ENCODE results near the gene CYSLTR2. TPM values are rescaled to one million over a fixed set of nuclear protein-coding genes. Genes with fewer than 3 reads are reported as not detected.

Gene CYSLTR2
- total and polyA plus RNA-seq, 9 of the 15 experiments (the other 6 are each of a cell fraction or from before 2014, with no cell fraction given) = not detected

DNA sequence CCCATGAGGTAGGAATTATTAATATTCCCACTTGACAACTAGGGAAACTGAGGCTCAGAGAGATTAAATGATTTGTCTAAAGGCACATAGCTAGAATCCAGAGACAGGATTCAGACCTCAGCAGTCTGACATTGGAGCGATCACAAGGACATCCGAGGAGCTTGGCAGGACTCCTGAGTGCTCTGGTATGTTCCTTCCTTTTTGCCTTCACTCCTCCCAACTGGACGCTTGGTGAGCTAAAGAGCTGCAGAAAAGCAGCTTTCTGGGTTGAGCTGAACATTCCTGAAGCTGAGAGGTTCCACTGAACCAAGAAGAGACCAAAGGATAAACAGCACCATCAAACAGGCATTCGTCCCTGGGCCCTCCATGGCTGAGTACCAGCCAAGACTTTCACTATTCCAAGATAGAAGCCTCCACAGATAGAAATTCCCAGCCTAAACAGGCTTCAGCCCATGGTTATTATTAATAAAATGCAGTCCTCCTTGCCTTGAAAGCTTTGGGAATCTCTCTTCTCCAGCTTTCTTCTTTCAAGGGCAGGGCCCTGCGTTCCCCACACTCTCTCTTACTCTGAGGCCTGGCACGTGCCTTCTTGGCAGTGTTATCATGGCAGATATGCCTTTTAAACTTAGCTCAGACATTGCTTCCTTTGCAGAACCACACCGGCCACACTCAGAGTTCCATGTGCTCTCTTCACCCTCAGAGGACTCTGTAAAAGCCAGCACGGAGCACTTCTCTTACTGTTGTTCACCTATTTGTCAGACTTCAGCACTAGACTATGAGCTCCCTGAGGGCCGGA lies 97.1 kb downstream of the CYSLTR2 start:
- Histone ChIP-seq H3K79me2 (ENCODE audit: control insufficient read depth, insufficient read depth, low read length) (no peaks in the 10 kb centered on the region), H3K4me1 (replicated peaks in 1 of 2; ENCODE audit: control insufficient read depth in 2 of 2, insufficient read depth in 2 of 2, low read length in 2 of 2) (no peaks in the 10 kb centered on the region; a peak in 1 of 5 replicates), H3K27me3 (ENCODE audit: control insufficient read depth in 2 of 2, insufficient read depth in 2 of 2, low read length in 2 of 2) (no peaks in the 10 kb centered on the region), H3K4me2 (ENCODE audit: insufficient read depth, low read length) (no peak overlapping the region), H2AFZ (ENCODE audit: low read depth, low read length) (no peak overlapping the region; the same call in 1 of the 2 replicates), H3K9ac (ENCODE audit: insufficient read depth in 1 of 2, low read depth in 2 of 2, low read length in 2 of 2) (no peak overlapping the region), H4K20me1 (replicated peaks; ENCODE audit: control insufficient read depth, insufficient read depth, low read length) (no peaks in the 10 kb centered on the region), H3K36me3 (ENCODE audit: control insufficient read depth, insufficient read depth, low read length) (no peaks in the 10 kb centered on the region), H3K9me1 (ENCODE audit: control insufficient read depth, insufficient read depth, low read length) (no peaks in the 10 kb centered on the region), H3K4me3 (no peak overlapping the region), H3K27ac (ENCODE audit: extremely low read depth, low read depth, low read length) (no peak overlapping the region), H3K9me3 (replicated peaks; ENCODE audit: control insufficient read depth, insufficient read depth, low read depth, low read length) (no peaks in the 10 kb centered on the region)
- intact Hi-C loops (cut with micrococcal nuclease) (no loop called here), in situ Hi-C loops (cut with MboI) (loop anchor here (25.0 kb wide), 1 partner anchor 413 kb away; no protein-coding TSS in a partner anchor)
- WGBS (ENCODE audit: insufficient coverage, low coverage, missing lambda C conversion rate) = 13% methylated on average over 8 of the region's 9 CpGs
- POLR2A ChIA-PET = no interaction called here
- FAIRE-seq (no peak), ATAC-seq (no peak), DNase-seq (ENCODE audit: extremely low read depth in 1 of 4, low spot score in 3 of 4) (no peak)
- BruUV-seq (replicated peaks) = no TSS peak
- CTCF ChIA-PET (ENCODE audit: low intra/inter-chr PET ratio) = interaction anchor here (0.6 to 0.8 kb wide), 2 partner anchors 16 to 18 kb away, joined by 3 to 5 read pairs; no protein-coding TSS in a partner anchor
- TF ChIP-seq, protein P1, sequence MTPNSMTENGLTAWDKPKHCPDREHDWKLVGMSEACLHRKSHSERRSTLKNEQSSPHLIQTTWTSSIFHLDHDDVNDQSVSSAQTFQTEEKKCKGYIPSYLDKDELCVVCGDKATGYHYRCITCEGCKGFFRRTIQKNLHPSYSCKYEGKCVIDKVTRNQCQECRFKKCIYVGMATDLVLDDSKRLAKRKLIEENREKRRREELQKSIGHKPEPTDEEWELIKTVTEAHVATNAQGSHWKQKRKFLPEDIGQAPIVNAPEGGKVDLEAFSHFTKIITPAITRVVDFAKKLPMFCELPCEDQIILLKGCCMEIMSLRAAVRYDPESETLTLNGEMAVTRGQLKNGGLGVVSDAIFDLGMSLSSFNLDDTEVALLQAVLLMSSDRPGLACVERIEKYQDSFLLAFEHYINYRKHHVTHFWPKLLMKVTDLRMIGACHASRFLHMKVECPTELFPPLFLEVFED (CRISPR knock-in tag; conservative IDR thresholded peaks at IDR 0.05) = no peak
- TF ChIP-seq POLR2G (IDR thresholded peaks at IDR 0.05; ENCODE audit: low read depth, low read length) = no peak
- no peak for TF ChIP-seq CAMTA2 (CRISPR knock-in tag; conservative IDR thresholded peaks at IDR 0.05)
- no peak for TF ChIP-seq MCM5 (IDR thresholded peaks at IDR 0.05; ENCODE audit: low read depth)
- no peak for TF ChIP-seq PCBP1 (IDR thresholded peaks at IDR 0.05; ENCODE audit: low read depth, low read length, poor library complexity, severe bottlenecking)
- TF ChIP-seq, protein P2, sequence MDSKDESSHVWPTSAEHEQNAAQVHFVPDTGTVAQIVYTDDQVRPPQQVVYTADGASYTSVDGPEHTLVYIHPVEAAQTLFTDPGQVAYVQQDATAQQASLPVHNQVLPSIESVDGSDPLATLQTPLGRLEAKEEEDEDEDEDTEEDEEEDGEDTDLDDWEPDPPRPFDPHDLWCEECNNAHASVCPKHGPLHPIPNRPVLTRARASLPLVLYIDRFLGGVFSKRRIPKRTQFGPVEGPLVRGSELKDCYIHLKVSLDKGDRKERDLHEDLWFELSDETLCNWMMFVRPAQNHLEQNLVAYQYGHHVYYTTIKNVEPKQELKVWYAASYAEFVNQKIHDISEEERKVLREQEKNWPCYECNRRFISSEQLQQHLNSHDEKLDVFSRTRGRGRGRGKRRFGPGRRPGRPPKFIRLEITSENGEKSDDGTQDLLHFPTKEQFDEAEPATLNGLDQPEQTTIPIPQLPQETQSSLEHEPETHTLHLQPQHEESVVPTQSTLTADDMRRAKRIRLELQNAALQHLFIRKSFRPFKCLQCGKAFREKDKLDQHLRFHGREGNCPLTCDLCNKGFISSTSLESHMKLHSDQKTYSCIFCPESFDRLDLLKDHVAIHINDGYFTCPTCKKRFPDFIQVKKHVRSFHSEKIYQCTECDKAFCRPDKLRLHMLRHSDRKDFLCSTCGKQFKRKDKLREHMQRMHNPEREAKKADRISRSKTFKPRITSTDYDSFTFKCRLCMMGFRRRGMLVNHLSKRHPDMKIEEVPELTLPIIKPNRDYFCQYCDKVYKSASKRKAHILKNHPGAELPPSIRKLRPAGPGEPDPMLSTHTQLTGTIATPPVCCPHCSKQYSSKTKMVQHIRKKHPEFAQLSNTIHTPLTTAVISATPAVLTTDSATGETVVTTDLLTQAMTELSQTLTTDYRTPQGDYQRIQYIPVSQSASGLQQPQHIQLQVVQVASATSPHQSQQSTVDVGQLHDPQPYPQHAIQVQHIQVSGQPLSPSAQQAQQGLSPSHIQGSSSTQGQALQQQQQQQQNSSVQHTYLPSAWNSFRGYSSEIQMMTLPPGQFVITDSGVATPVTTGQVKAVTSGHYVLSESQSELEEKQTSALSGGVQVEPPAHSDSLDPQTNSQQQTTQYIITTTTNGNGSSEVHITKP (IDR thresholded peaks at IDR 0.05; ENCODE audit: partially characterized antibody) = no peak
- no peak for TF ChIP-seq ZNF239 (CRISPR knock-in tag; IDR thresholded peaks at IDR 0.05)
- no peak for TF ChIP-seq POLR2H (tag; IDR thresholded peaks at IDR 0.05; ENCODE audit: low read depth)
- TF ChIP-seq ZNF253 (CRISPR knock-in tag; conservative IDR thresholded peaks at IDR 0.05) = no peak
- no peak for TF ChIP-seq PRPF4 (IDR thresholded peaks at IDR 0.05; ENCODE audit: insufficient read depth, low read depth, low read length, poor library complexity, severe bottlenecking)
- no peak for TF ChIP-seq SNIP1 (IDR thresholded peaks at IDR 0.05; ENCODE audit: low read depth)
- TF ChIP-seq, protein P3, sequence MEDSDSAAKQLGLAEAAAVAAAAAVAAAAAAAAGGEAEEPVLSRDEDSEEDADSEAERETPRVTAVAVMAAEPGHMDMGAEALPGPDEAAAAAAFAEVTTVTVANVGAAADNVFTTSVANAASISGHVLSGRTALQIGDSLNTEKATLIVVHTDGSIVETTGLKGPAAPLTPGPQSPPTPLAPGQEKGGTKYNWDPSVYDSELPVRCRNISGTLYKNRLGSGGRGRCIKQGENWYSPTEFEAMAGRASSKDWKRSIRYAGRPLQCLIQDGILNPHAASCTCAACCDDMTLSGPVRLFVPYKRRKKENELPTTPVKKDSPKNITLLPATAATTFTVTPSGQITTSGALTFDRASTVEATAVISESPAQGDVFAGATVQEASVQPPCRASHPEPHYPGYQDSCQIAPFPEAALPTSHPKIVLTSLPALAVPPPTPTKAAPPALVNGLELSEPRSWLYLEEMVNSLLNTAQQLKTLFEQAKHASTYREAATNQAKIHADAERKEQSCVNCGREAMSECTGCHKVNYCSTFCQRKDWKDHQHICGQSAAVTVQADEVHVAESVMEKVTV (CRISPR knock-in tag; IDR thresholded peaks at IDR 0.05) = no peak
- TF ChIP-seq, protein P4, sequence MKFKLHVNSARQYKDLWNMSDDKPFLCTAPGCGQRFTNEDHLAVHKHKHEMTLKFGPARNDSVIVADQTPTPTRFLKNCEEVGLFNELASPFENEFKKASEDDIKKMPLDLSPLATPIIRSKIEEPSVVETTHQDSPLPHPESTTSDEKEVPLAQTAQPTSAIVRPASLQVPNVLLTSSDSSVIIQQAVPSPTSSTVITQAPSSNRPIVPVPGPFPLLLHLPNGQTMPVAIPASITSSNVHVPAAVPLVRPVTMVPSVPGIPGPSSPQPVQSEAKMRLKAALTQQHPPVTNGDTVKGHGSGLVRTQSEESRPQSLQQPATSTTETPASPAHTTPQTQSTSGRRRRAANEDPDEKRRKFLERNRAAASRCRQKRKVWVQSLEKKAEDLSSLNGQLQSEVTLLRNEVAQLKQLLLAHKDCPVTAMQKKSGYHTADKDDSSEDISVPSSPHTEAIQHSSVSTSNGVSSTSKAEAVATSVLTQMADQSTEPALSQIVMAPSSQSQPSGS (CRISPR knock-in tag; IDR thresholded peaks at IDR 0.05) = no peak

All from K562 (cell line).